ENCODE results near the gene GLRX. TPM values are rescaled to one million over a fixed set of nuclear protein-coding genes. Genes with fewer than 3 reads are reported as not detected.

The GLRX gene
- total and polyA plus RNA-seq, 2 of the 13 experiments (the other 11 are each of a cell fraction or from before 2014, with no cell fraction given) = 63.8 to 499 TPM

GRCh38 chr5:95770830-95771708, 51.5 kb downstream of the GLRX start (continued):
- no peak for TF ChIP-seq STAT6 (CRISPR knock-in tag; IDR thresholded peaks at IDR 0.05; ENCODE audit: borderline replicate concordance)
- no peak for TF ChIP-seq GRHL1 (CRISPR knock-in tag; conservative IDR thresholded peaks at IDR 0.05)
- no peak for TF ChIP-seq THYN1 (CRISPR knock-in tag; IDR thresholded peaks at IDR 0.05; ENCODE audit: borderline replicate concordance, low read depth)
- peak; percentile 45; the same call in 1 of the 2 replicates for TF ChIP-seq KDM2A (CRISPR knock-in tag; IDR thresholded peaks at IDR 0.05; ENCODE audit: borderline replicate concordance, low read depth)
- TF ChIP-seq RBAK (CRISPR knock-in tag; IDR thresholded peaks at IDR 0.05) = no peak
- no peak for TF ChIP-seq ZNF430 (CRISPR knock-in tag; IDR thresholded peaks at IDR 0.05)
- TF ChIP-seq IKZF5 (CRISPR knock-in tag; IDR thresholded peaks at IDR 0.05) = 0 out of 2 replicates have a peak, but pooled peaks have one; percentile 32
- TF ChIP-seq BATF2 (CRISPR knock-in tag; IDR thresholded peaks at IDR 0.05) = no peak
- TF ChIP-seq SRF (IDR thresholded peaks at IDR 0.05; ENCODE audit: low read depth, low read length) = no peak
- TF ChIP-seq CBX1 (IDR thresholded peaks at IDR 0.05; ENCODE audit: low read depth) = no peak
- no peak for TF ChIP-seq ATF3 (CRISPR knock-in tag; IDR thresholded peaks at IDR 0.05)
- TF ChIP-seq MYNN (CRISPR knock-in tag; IDR thresholded peaks at IDR 0.05; ENCODE audit: low read depth) = no peak
- peak; percentile 60 for TF ChIP-seq KAT8 (CRISPR knock-in tag; IDR thresholded peaks at IDR 0.05)
- no peak for TF ChIP-seq CSRNP1 (CRISPR knock-in tag; IDR thresholded peaks at IDR 0.05)
- TF ChIP-seq ZFP1 (CRISPR knock-in tag; IDR thresholded peaks at IDR 0.05) = no peak
- no peak for TF ChIP-seq UBTF (CRISPR knock-in tag; IDR thresholded peaks at IDR 0.05)
- peak; percentile 59 for TF ChIP-seq ELF3 (CRISPR knock-in tag; IDR thresholded peaks at IDR 0.05)
- TF ChIP-seq ZNF616 (CRISPR knock-in tag; IDR thresholded peaks at IDR 0.05; ENCODE audit: low read depth) = no peak

Data from HepG2 (cell line).